Measurements from ENCODE around the gene PALM3. TPM values are rescaled to one million over a fixed set of nuclear protein-coding genes. Genes with fewer than 3 reads are reported as not detected.

Gene PALM3
- total and polyA plus RNA-seq, 2 donors (not counting 1 experiment from before 2014, with no cell fraction given) = 0.02 to 1.3 TPM

DNA sequence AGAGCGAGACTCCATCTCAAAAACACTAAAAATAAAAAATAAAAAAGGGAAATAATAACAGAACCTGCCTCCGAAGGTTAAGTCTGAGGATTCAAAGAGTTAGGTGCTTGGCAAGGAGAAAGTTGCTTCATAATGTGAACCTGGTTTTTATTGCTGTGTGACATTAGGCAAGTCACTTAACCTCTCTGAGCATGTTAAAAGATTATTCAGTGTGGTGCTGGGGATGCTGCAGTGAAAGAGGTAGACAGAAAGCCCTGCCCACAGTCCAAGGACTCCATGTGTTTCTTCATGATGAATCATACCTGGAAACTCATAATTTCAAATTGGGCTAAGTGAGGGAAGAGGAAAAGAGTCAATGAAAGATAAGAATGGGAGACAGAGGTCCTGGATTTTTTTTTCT lies 27.9 kb downstream of the PALM3 start:
- H3K4me2 ChIP-seq (ENCODE audit: extremely low read depth, insufficient read depth, low read length) = no peak overlapping the region
- no peak overlapping the region for H2AFZ ChIP-seq (ENCODE audit: low read length)
- H3K27me3 ChIP-seq (ENCODE audit: control insufficient read depth, insufficient read depth, low read length) = peaks cover 2% of the 10 kb centered on the region
- H3K9me3 ChIP-seq (ENCODE audit: control insufficient read depth, insufficient read depth, low read depth, low read length) = no peaks in the 10 kb centered on the region
- H3K27ac ChIP-seq (ENCODE audit: insufficient read depth, low read length) = no peak overlapping the region
- H3K79me2 ChIP-seq (ENCODE audit: control insufficient read depth, insufficient read depth, low read length) = no peaks in the 10 kb centered on the region
- peak in 1 of 2 donors; percentile 19 for DNase-seq (ENCODE audit: low read depth in 2 of 2)
- no peak overlapping the region for H3K9ac ChIP-seq (ENCODE audit: insufficient read depth, low read length)
- H3K4me1 ChIP-seq (ENCODE audit: control insufficient read depth, extremely low read depth, insufficient read depth, low read length) = no peaks in the 10 kb centered on the region
- no peak overlapping the region for H3K4me3 ChIP-seq (replicated peaks in 1 of 4; ENCODE audit: control extremely low read depth in 1 of 4, insufficient read depth in 1 of 4, low read depth in 3 of 4, low read length in 4 of 4)
- H3K36me3 ChIP-seq (ENCODE audit: control insufficient read depth, insufficient read depth, low read length) = no peaks in the 10 kb centered on the region
- H4K20me1 ChIP-seq (ENCODE audit: control insufficient read depth, extremely low read depth, insufficient read depth, low read length) = no peaks in the 10 kb centered on the region
- TF ChIP-seq EZH2 (IDR thresholded peaks at IDR 0.05; ENCODE audit: low read length, missing control alignments) = no peak
- TF ChIP-seq, protein P1, sequence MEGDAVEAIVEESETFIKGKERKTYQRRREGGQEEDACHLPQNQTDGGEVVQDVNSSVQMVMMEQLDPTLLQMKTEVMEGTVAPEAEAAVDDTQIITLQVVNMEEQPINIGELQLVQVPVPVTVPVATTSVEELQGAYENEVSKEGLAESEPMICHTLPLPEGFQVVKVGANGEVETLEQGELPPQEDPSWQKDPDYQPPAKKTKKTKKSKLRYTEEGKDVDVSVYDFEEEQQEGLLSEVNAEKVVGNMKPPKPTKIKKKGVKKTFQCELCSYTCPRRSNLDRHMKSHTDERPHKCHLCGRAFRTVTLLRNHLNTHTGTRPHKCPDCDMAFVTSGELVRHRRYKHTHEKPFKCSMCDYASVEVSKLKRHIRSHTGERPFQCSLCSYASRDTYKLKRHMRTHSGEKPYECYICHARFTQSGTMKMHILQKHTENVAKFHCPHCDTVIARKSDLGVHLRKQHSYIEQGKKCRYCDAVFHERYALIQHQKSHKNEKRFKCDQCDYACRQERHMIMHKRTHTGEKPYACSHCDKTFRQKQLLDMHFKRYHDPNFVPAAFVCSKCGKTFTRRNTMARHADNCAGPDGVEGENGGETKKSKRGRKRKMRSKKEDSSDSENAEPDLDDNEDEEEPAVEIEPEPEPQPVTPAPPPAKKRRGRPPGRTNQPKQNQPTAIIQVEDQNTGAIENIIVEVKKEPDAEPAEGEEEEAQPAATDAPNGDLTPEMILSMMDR (conservative IDR thresholded peaks at IDR 0.05 in 1 of 2, IDR thresholded peaks at IDR 0.05 in 1 of 2; ENCODE audit: low read depth in 1 of 2, low read length in 2 of 2) = no peak

DNA sequence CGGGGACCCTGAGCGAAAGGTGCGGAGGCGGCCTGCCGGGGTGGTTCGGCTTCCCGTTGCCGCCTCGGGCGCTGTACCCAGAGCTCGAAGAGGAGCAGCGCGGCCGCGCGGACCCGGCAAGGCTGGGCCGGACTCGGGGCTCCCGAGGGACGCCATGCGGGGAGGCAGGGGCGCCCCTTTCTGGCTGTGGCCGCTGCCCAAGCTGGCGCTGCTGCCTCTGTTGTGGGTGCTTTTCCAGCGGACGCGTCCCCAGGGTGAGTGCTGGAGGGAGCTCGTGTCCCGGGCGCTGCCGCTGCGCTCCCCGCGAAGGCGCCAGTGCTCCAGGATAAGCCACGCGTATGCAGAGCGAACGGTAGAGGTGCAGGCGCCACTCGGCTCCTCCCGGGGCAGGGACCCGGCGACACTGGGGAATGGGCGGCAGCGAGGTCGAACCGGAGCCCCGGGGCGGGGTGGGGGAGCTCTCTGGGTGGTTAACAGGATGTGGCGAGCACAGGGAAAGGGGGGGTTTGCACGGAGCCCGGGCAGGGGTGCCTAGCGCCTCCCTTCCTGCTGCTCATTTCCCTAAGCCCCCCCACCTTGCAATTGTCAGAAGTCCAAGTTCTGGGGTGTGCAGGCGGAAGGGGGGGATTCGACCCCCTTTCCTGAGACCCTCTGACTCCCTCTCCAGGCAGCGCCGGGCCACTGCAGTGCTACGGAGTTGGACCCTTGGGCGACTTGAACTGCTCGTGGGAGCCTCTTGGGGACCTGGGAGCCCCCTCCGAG lies 30.0 kb downstream of the PALM3 start, which contains the start of gene IL27RA:
Gene IL27RA (plus strand): TSS at position 44 of the 762 bp plus-strand sequence. CDS start 111 bp downstream, at position 155.
- H3K27me3 ChIP-seq (ENCODE audit: control insufficient read depth, insufficient read depth, low read length) = peaks cover 8% of the 10 kb centered on the region
- peak within 1 kb of the TSS; percentile 80 for H2AFZ ChIP-seq (ENCODE audit: low read length)
- no peaks in the 10 kb centered on the region for H3K9me3 ChIP-seq (ENCODE audit: control insufficient read depth, insufficient read depth, low read depth, low read length)
- no peaks in the 10 kb centered on the region for H3K4me1 ChIP-seq (ENCODE audit: control insufficient read depth, extremely low read depth, insufficient read depth, low read length)
- peak within 1 kb of the TSS; percentile 23 for H3K9ac ChIP-seq (ENCODE audit: insufficient read depth, low read length)
- TF ChIP-seq EZH2 (IDR thresholded peaks at IDR 0.05; ENCODE audit: low read length, missing control alignments) = no peak
- TF ChIP-seq, protein P1 (conservative IDR thresholded peaks at IDR 0.05 in 1 of 2, IDR thresholded peaks at IDR 0.05 in 1 of 2; ENCODE audit: low read depth in 1 of 2, low read length in 2 of 2) = peak; percentile 75 to 80
- H3K4me3 ChIP-seq (replicated peaks in 1 of 4; ENCODE audit: control extremely low read depth in 1 of 4, insufficient read depth in 1 of 4, low read depth in 3 of 4, low read length in 4 of 4) = peak within 1 kb of the TSS; percentile 55 to 73 (median 63)
- no peaks in the 10 kb centered on the region for H4K20me1 ChIP-seq (ENCODE audit: control insufficient read depth, extremely low read depth, insufficient read depth, low read length)
- peak within 1 kb of the TSS; percentile 97 for H3K4me2 ChIP-seq (ENCODE audit: extremely low read depth, insufficient read depth, low read length)
- no peak within 1 kb of the TSS for H3K27ac ChIP-seq (ENCODE audit: insufficient read depth, low read length)
- H3K79me2 ChIP-seq (ENCODE audit: control insufficient read depth, insufficient read depth, low read length) = no peaks in the 10 kb centered on the region
- peak; percentile 30 to 51 for DNase-seq (ENCODE audit: low read depth in 2 of 2)
- no peaks in the 10 kb centered on the region for H3K36me3 ChIP-seq (ENCODE audit: control insufficient read depth, insufficient read depth, low read length)

DNA sequence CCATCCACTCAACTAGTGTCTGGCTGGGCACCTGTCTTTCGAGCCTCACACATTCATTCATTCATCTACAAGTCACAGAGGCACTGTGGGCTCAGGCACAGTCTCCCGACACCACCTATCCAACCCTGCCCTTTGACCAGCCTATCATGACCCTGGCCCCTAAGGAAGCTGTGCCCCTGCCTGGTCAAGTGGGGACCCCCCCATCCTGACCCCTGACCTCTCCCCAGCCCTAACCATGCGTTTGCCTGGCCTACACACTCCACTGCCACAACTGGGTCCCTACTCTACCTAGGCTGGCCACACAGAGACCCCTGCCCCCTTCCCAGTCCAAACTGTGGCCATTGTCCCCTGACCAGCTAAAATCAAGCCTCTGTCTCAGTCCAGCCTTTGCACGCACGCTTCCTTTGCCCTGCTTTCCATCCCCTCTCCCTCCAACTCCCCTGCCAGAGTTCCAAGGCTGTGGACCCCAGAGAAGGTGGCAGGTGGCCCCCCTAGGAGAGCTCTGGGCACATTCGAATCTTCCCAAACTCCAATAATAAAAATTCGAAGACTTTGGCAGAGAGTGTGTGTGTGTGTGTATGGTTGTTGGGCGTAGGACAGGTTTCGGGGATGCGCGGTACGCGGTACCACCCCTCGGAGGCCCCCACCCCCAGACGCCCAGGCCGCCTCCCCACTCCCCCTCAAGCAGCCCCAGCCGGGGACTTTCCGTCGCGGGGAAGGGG lies 30.7 kb downstream of the PALM3 start:
- Histone ChIP-seq H4K20me1 (ENCODE audit: control insufficient read depth, extremely low read depth, insufficient read depth, low read length) (no peaks in the 10 kb centered on the region), H3K4me2 (ENCODE audit: extremely low read depth, insufficient read depth, low read length) (peak overlapping the region; percentile 97), H3K4me3 (replicated peaks in 1 of 4; ENCODE audit: control extremely low read depth in 1 of 4, insufficient read depth in 1 of 4, low read depth in 3 of 4, low read length in 4 of 4) (peak overlapping the region in 2 of 4 experiments; percentile 68 to 73), H3K27ac (ENCODE audit: insufficient read depth, low read length) (no peak overlapping the region), H2AFZ (ENCODE audit: low read length) (no peak overlapping the region), H3K9me3 (ENCODE audit: control insufficient read depth, insufficient read depth, low read depth, low read length) (no peaks in the 10 kb centered on the region), H3K9ac (ENCODE audit: insufficient read depth, low read length) (peak overlapping the region; percentile 23), H3K27me3 (ENCODE audit: control insufficient read depth, insufficient read depth, low read length) (peaks cover 8% of the 10 kb centered on the region), H3K79me2 (ENCODE audit: control insufficient read depth, insufficient read depth, low read length) (no peaks in the 10 kb centered on the region), H3K36me3 (ENCODE audit: control insufficient read depth, insufficient read depth, low read length) (no peaks in the 10 kb centered on the region), H3K4me1 (ENCODE audit: control insufficient read depth, extremely low read depth, insufficient read depth, low read length) (no peaks in the 10 kb centered on the region)
- no peak for DNase-seq (ENCODE audit: low read depth in 2 of 2)
- no peak for TF ChIP-seq EZH2 (IDR thresholded peaks at IDR 0.05; ENCODE audit: low read length, missing control alignments)
- TF ChIP-seq, protein P1 (conservative IDR thresholded peaks at IDR 0.05 in 1 of 2, IDR thresholded peaks at IDR 0.05 in 1 of 2; ENCODE audit: low read depth in 1 of 2, low read length in 2 of 2) = no peak
